D721Med (cell line): ENCODE results near the gene CCSER2.

Source experiments
- DNase-seq: peaks from one replicate; pipeline ENCODE4 v3.0.0; 2011; ENCODE audit warnings: low spot score; ENCODE audit not compliant: insufficient read length
- FAIRE-seq: peaks from 2 replicates; lab custom pipeline; 2011; peaks lifted over from hg19 to GRCh38; lab: Jason Lieb, UNC
- CTCF ChIP-seq: IDR thresholded peaks from 2 replicates; pipeline ENCODE4 v1.5.1; 2012; ENCODE audit warnings: mild to moderate bottlenecking, control low read depth; ENCODE audit not compliant: insufficient read depth; ENCODE audit errors: missing control alignments

Gene CCSER2

GRCh38 chr10:84551437-84552120 lies 223.2 kb downstream of the CCSER2 start:
- TF ChIP-seq CTCF = no peak
- FAIRE-seq = no peak
- no peak for DNase-seq

GRCh38 chr10:84552478-84552877 lies 224.1 kb downstream of the CCSER2 start:
- no peak for FAIRE-seq
- no peak for TF ChIP-seq CTCF
- DNase-seq = no peak

- no peak for DNase-seq
- no peak for TF ChIP-seq CTCF
- FAIRE-seq = no peak
Measured at GRCh38 chr10:84562592-84562991, 234.2 kb downstream of the CCSER2 start.

- DNase-seq (no peak), FAIRE-seq (no peak)
Measured at GRCh38 chr10:84563355-84563754, 235.0 kb downstream of the CCSER2 start.

GRCh38 chr10:84563868-84564267 lies 235.5 kb downstream of the CCSER2 start:
- TF ChIP-seq CTCF = no peak
- FAIRE-seq (no peak), DNase-seq (no peak)

More at GRCh38 chr10:84563355-84563754, 235.0 kb downstream of the CCSER2 start:
- TF ChIP-seq CTCF = no peak

GRCh38 chr10:84565881-84566582 lies 237.6 kb downstream of the CCSER2 start:
- no peak for TF ChIP-seq CTCF

GRCh38 chr10:84567133-84567532 lies 238.7 kb downstream of the CCSER2 start:
- DNase-seq (no peak), FAIRE-seq (peak; percentile 84)
- TF ChIP-seq CTCF = no peak

More at GRCh38 chr10:84565881-84566582, 237.6 kb downstream of the CCSER2 start:
- DNase-seq (no peak), FAIRE-seq (no peak)
